Endothelial cell of umbilical vein (primary cell): ENCODE results near the gene PSME4. TPM values are rescaled to one million over a fixed set of nuclear protein-coding genes. Genes with fewer than 3 reads are reported as not detected.

ENCODE experiments used
- BruUV-seq: library from RNA; stranded (reverse); fragments of 400-500 nt; replicated peaks from 2 replicates; lab custom pipeline; 2021; lab: Mats Ljungman, UMichigan
- CTCF ChIA-PET: fragments of 300-600, 350-600 bp; sonication (Branson Sonifier 250); formaldehyde crosslinking; loops from one replicate; lab custom pipeline; 2021; ENCODE audit warnings: antibody characterized with exemption, inconsistent platforms; lab: Charles Lee
- POLR2A ChIA-PET: fragments of 300-600, 350-600 bp; sonication (Branson Sonifier 250); formaldehyde crosslinking; loops from one replicate; lab custom pipeline; 2021; ENCODE audit warnings: antibody characterized with exemption, inconsistent platforms; lab: Charles Lee
- DNase-seq: peaks from one replicate; pipeline ENCODE4 v3.0.0-alpha.2; 2011; ENCODE audit warnings: low read depth, low spot score
- FAIRE-seq: peaks from 2 replicates; lab custom pipeline; 2011; peaks lifted over from hg19 to GRCh38; lab: Jason Lieb, UNC
- H2AFZ ChIP-seq: 2 replicates; pipeline ENCODE4 v1.6.0; 2012; ENCODE audit warnings: low read depth, low read length, control low read depth, inconsistent platforms
- H3K27ac ChIP-seq: 2 replicates; pipeline ENCODE4 v1.5.1; 2011; ENCODE audit warnings: low read depth, mild to moderate bottlenecking, control low read depth, low read length, moderate library complexity; ENCODE audit not compliant: insufficient read depth
- H3K27me3 ChIP-seq, 2 experiments: 2 replicates each; pipeline versions ENCODE4 v1.6.0 to v1.6.1; 2011; ENCODE audit warnings: low read length in 2 of 2, mixed read lengths in 1 of 2; ENCODE audit not compliant: control insufficient read depth in 2 of 2, insufficient read depth in 2 of 2
- H3K36me3 ChIP-seq, 2 experiments: 2 replicates in 1 of 2; 3 replicates in 1 of 2; pipeline ENCODE4 v1.5.1; 2011; ENCODE audit warnings: low read length in 2 of 2, mild to moderate bottlenecking in 1 of 2, moderate library complexity in 1 of 2; ENCODE audit not compliant: control insufficient read depth in 2 of 2, insufficient read depth in 2 of 2; ENCODE audit errors: extremely low read depth in 1 of 2
- H3K4me1 ChIP-seq: 3 replicates; pipeline ENCODE4 v1.5.1; 2011; ENCODE audit warnings: mild to moderate bottlenecking, low read length; ENCODE audit not compliant: control insufficient read depth, insufficient read depth; ENCODE audit errors: extremely low read depth
- H3K4me2 ChIP-seq: 2 replicates; pipeline ENCODE4 v1.6.1; 2011; ENCODE audit warnings: low read length, control low read depth, mixed read lengths; ENCODE audit not compliant: insufficient read depth
- H3K4me3 ChIP-seq, 3 experiments: fragments of 200-600 bp in 1 of 3; sonication (generic), shearing (Covaris generic) in 1 of 3; replicated peaks in 1 of 3; 2 replicates each; pipeline ENCODE4 v1.5.1; 2011 to 2016; ENCODE audit warnings: control low read depth in 3 of 3, low read length in 3 of 3, mild to moderate bottlenecking in 2 of 3, inconsistent platforms in 1 of 3, low read depth in 1 of 3, moderate library complexity in 1 of 3; ENCODE audit not compliant: insufficient read depth in 1 of 3
- H3K79me2 ChIP-seq: 2 replicates; pipeline ENCODE4 v1.6.0; 2012; ENCODE audit warnings: low read length, inconsistent platforms; ENCODE audit not compliant: control insufficient read depth, insufficient read depth
- H3K9ac ChIP-seq: replicated peaks from 2 replicates; pipeline ENCODE3; 2011; ENCODE audit warnings: low read length, control low read depth; ENCODE audit not compliant: insufficient read depth; ENCODE audit errors: extremely low read depth
- H3K9me1 ChIP-seq: replicated peaks from 3 replicates; pipeline ENCODE4 v1.6.0; 2011; ENCODE audit warnings: mild to moderate bottlenecking, low read length; ENCODE audit not compliant: control insufficient read depth, insufficient read depth; ENCODE audit errors: extremely low read depth
- H3K9me3 ChIP-seq: replicated peaks from 2 replicates; pipeline ENCODE4 v1.5.1; 2012; ENCODE audit warnings: low read length, inconsistent platforms; ENCODE audit not compliant: control insufficient read depth, insufficient read depth
- H4K20me1 ChIP-seq: replicated peaks from 2 replicates; pipeline ENCODE3; 2011; ENCODE audit warnings: mild to moderate bottlenecking, low read length; ENCODE audit not compliant: control insufficient read depth, insufficient read depth; ENCODE audit errors: extremely low read depth
- EZH2 ChIP-seq: IDR thresholded peaks from 2 replicates; pipeline ENCODE4 v1.6.1; 2012; ENCODE audit warnings: borderline replicate concordance, low read depth, mild to moderate bottlenecking, moderate library complexity, low read length, inconsistent platforms; ENCODE audit not compliant: severe bottlenecking
- FOS ChIP-seq: IDR thresholded peaks from 2 replicates; pipeline ENCODE4 v1.6.1; 2011; ENCODE audit warnings: mild to moderate bottlenecking, low read length, moderate library complexity, borderline replicate concordance; ENCODE audit not compliant: insufficient read depth
- GATA2 ChIP-seq: IDR thresholded peaks from 2 replicates; pipeline ENCODE4 v1.7.0; 2011; ENCODE audit warnings: low read depth, mild to moderate bottlenecking, moderate library complexity, mixed read lengths, low read length; ENCODE audit not compliant: insufficient read length, insufficient read depth
- JUN ChIP-seq: IDR thresholded peaks from 2 replicates; pipeline ENCODE4 v1.6.1; 2011; ENCODE audit warnings: borderline replicate concordance, low read depth; ENCODE audit not compliant: insufficient read length, insufficient read depth
- MYC ChIP-seq: IDR thresholded peaks from one replicate; pipeline ENCODE4 v1.6.1; 2011; ENCODE audit warnings: mild to moderate bottlenecking, low read depth, low read length
- POLR2A ChIP-seq: IDR thresholded peaks from 2 replicates; pipeline ENCODE4 v1.6.1; 2012; ENCODE audit warnings: low read depth, mild to moderate bottlenecking, control low read depth, low read length
- POLR2AphosphoS5 ChIP-seq: IDR thresholded peaks from 2 replicates; pipeline ENCODE4 v1.6.1; 2012; ENCODE audit warnings: low read depth, mild to moderate bottlenecking, control low read depth, low read length, moderate library complexity; ENCODE audit not compliant: insufficient read depth
- dilution Hi-C: fragments of 300-500 bp; cut with MboI; formaldehyde crosslinking; loops from one replicate; pipeline ENCODE4 v1.15.0; 2019; ENCODE audit warnings: low sequenced_read_pairs; ENCODE audit not compliant: extremely low pct_ligation_motif_present
- intact Hi-C: fragments of 100-400 bp; cut with micrococcal nuclease; formaldehyde crosslinking; loops from one replicate; pipeline ENCODE4 v1.10.0; 2022
- polyA plus RNA-seq, 4 experiments: library from polyadenylated mRNA; depleted of rRNA in 3 of 4; stranded (reverse) in 3 of 4; unstranded in 1 of 4; fragments of >200 nt; gene quantifications; 2 replicates each; pipeline versions ENCODE4 v1.2.1 to v1.2.3, GENCODE V29; 2011 to 2012; ENCODE audit warnings: missing spikeins in 1 of 4
- total RNA-seq: library from RNA; stranded (reverse); gene quantifications from 2 replicates; pipeline ENCODE4 v1.2.3, GENCODE V29; 2021
- TF ChIP-seq, protein P1 (sequence below), 2 donors: IDR thresholded peaks; 1 replicate in 1 of 2; 2 replicates in 1 of 2; pipeline ENCODE4 v1.5.1; 2011; ENCODE audit warnings: low read length in 2 of 2, mild to moderate bottlenecking in 2 of 2, moderate library complexity in 2 of 2, control low read depth in 1 of 2, inconsistent platforms in 1 of 2, low read depth in 1 of 2; ENCODE audit not compliant: insufficient read depth in 1 of 2; ENCODE audit errors: extremely low read depth in 1 of 2
- TF ChIP-seq, protein P2 (sequence below): IDR thresholded peaks from 2 replicates; pipeline ENCODE4 v1.6.1; 2011; ENCODE audit not compliant: insufficient read depth, insufficient read length

The PSME4 gene
- total and polyA plus RNA-seq, 2 donors (not counting 3 experiments of a cell fraction or from before 2014, with no cell fraction given), result 24.7 to 82.6 TPM

DNA sequence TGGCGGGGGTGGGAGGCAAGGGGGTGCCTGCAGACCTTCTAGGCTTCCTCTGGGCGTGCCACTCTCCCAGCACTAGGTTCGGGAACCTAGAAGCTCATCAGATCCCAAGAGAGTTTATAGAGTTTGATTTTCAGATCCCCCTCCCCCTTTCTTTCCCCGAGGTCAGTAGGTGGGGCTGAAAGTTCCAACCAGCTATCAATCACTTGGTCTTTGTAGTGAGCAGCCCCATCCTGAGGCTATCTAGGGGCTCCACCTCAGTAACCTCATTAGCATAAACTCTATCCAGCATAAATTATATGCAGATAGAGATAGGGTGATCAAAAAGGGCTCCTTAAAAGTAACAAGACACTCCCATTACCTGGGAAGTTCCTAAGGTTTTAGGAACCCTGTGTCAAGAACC lies 151.2 kb downstream of the PSME4 start:
- ChIA-PET CTCF (no interaction called here), POLR2A (no interaction called here)
- intact Hi-C loops, result no loop called here
- H4K20me1 ChIP-seq, result no peaks in the 10 kb centered on the region
- BruUV-seq, result no TSS peak
- H3K9me3 ChIP-seq, result no peaks in the 10 kb centered on the region
- H3K36me3 ChIP-seq, result peaks cover 7% of the 10 kb centered on the region in 2 experiments
- DNase-seq (no peak), FAIRE-seq (no peak)
- no peaks in the 10 kb centered on the region for H3K4me1 ChIP-seq
- no peaks in the 10 kb centered on the region for H3K27me3 ChIP-seq
- H2AFZ ChIP-seq, result no peak overlapping the region
- no peaks in the 10 kb centered on the region for H3K79me2 ChIP-seq
- H3K9ac ChIP-seq, result no peak overlapping the region
- no peak overlapping the region for H3K4me3 ChIP-seq
- no peak for TF ChIP-seq GATA2
- no peak for TF ChIP-seq POLR2AphosphoS5
- TF ChIP-seq, protein P1, sequence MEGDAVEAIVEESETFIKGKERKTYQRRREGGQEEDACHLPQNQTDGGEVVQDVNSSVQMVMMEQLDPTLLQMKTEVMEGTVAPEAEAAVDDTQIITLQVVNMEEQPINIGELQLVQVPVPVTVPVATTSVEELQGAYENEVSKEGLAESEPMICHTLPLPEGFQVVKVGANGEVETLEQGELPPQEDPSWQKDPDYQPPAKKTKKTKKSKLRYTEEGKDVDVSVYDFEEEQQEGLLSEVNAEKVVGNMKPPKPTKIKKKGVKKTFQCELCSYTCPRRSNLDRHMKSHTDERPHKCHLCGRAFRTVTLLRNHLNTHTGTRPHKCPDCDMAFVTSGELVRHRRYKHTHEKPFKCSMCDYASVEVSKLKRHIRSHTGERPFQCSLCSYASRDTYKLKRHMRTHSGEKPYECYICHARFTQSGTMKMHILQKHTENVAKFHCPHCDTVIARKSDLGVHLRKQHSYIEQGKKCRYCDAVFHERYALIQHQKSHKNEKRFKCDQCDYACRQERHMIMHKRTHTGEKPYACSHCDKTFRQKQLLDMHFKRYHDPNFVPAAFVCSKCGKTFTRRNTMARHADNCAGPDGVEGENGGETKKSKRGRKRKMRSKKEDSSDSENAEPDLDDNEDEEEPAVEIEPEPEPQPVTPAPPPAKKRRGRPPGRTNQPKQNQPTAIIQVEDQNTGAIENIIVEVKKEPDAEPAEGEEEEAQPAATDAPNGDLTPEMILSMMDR (IDR thresholded peaks at IDR 0.05; ENCODE audit: extremely low read depth in 1 of 2, insufficient read depth in 1 of 2, low read depth in 1 of 2, low read length in 2 of 2), result no peak
- no peak for TF ChIP-seq EZH2
- TF ChIP-seq FOS, result no peak
- no peak for TF ChIP-seq MYC
- TF ChIP-seq, protein P2, sequence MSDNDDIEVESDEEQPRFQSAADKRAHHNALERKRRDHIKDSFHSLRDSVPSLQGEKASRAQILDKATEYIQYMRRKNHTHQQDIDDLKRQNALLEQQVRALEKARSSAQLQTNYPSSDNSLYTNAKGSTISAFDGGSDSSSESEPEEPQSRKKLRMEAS, result no peak
- no peak for TF ChIP-seq JUN
- TF ChIP-seq POLR2A, result no peak
- no peaks in the 10 kb centered on the region for H3K9me1 ChIP-seq
- no peak overlapping the region for H3K4me2 ChIP-seq
- no peak overlapping the region for H3K27ac ChIP-seq
- dilution Hi-C loops, result no loop called here
